Neural progenitor cell (in vitro differentiated cells): ENCODE measurements around the gene PPM1D. TPM values are rescaled to one million over a fixed set of nuclear protein-coding genes. Genes with fewer than 3 reads are reported as not detected.

ENCODE experiments used
- small RNA-seq: library from RNA; depleted of rRNA; stranded (forward); fragments of <200 nt; gene quantifications from one replicate; pipeline ENCODE3, GENCODE V24; 2015
- total RNA-seq: library from RNA; depleted of rRNA; stranded (reverse); fragments of >200 nt; gene quantifications from 2 replicates; pipeline ENCODE4 v1.2.3, GENCODE V29; 2015; ENCODE audit warnings: low replicate concordance

Gene PPM1D
- total RNA-seq, 1 donor from 2014 or later = 22.9 TPM

Small RNA genes lying within 50 kb of the gene (small RNA-seq; reads per million reads assigned to genes)
- gene AC011921.2 (not detected), gene RN7SL606P (not detected), gene RNU6-623P (not detected)

Other genes starting within 250 kb of the PPM1D start
- gene USP32, start 208.1 kb upstream of the PPM1D start, total RNA-seq = 37.1 and 45.0 TPM in 2 replicates
- gene CHCT1, start 177.7 kb upstream of the PPM1D start, total RNA-seq = 0.77 TPM in 1 of 2 replicates, not detected in the other
- gene APPBP2, start 74.0 kb upstream of the PPM1D start, total RNA-seq = 31.3 and 48.0 TPM in 2 replicates
- gene BCAS3, start 77.7 kb downstream of the PPM1D start, total RNA-seq = 31.0 and 60.9 TPM in 2 replicates